Measurements from ENCODE around the gene CDHR5. TPM values are rescaled to one million over a fixed set of nuclear protein-coding genes. Genes with fewer than 3 reads are reported as not detected.

CDHR5 gene
- total and polyA plus RNA-seq, 2 of the 4 experiments (the other 2 are of a cell fraction) = not detected

GRCh38 chr11:608791-609251 is 15.9 kb downstream of the CDHR5 start:
- Histone ChIP-seq H3K56ac (ENCODE audit: extremely low read depth, insufficient read depth, low read length) (no peak overlapping the region), H3K4me2 (ENCODE audit: low read depth, low read length) (no peak overlapping the region), H3K36me3 (ENCODE audit: control insufficient read depth, insufficient read depth, low read length) (peaks cover 90% of the 10 kb centered on the region), H3K23ac (ENCODE audit: low read depth, low read length) (no peak overlapping the region), H4K20me1 (ENCODE audit: insufficient read depth, low read length) (peaks cover 25% of the 10 kb centered on the region), H4K5ac (ENCODE audit: low read depth, low read length) (no peak overlapping the region), H3K18ac (ENCODE audit: low read depth, low read length) (no peak overlapping the region), H2AK9ac (replicated peaks; ENCODE audit: low read depth, low read length, poor library complexity) (no peak overlapping the region), H4K8ac (ENCODE audit: low read depth in 2 of 2, low read length in 2 of 2) (no peak overlapping the region), H3K4ac (ENCODE audit: low read depth, low read length) (no peak overlapping the region), H3K27me3 (ENCODE audit: control insufficient read depth, insufficient read depth, low read length) (no peaks in the 10 kb centered on the region), H2BK20ac (ENCODE audit: low read depth, low read length) (no peak overlapping the region), H2AK5ac (ENCODE audit: low read depth, low read length) (no peak overlapping the region), H2BK5ac (ENCODE audit: low read depth, low read length, poor library complexity, severe bottlenecking) (no peak overlapping the region), H4K91ac (ENCODE audit: insufficient read depth, low read depth, low read length) (no peak overlapping the region), H2BK15ac (ENCODE audit: low read depth, low read length) (no peak overlapping the region), H2AFZ (replicated peaks; ENCODE audit: low read length, poor library complexity) (no peak overlapping the region), H3K9ac (ENCODE audit: low read depth, low read length) (no peak overlapping the region), H3K4me3 (ENCODE audit: insufficient read depth, low read depth, low read length) (no peak overlapping the region), H3K4me1 (ENCODE audit: control insufficient read depth, insufficient read depth, low read length) (no peaks in the 10 kb centered on the region), H3K9me3 (ENCODE audit: control insufficient read depth, insufficient read depth, low read length) (no peaks in the 10 kb centered on the region), H2BK120ac (ENCODE audit: low read depth, low read length) (no peak overlapping the region), H3K9me1 (ENCODE audit: insufficient read depth, low read length) (no peaks in the 10 kb centered on the region), H3K14ac (replicated peaks; ENCODE audit: low read depth, low read length) (no peak overlapping the region), H3K27ac (ENCODE audit: insufficient read depth, low read length) (no peak overlapping the region), H3K79me1 (ENCODE audit: low read depth in 1 of 2, low read length in 2 of 2) (peaks cover 0 to 20% of the 10 kb centered on the region in 2 experiments; a peak in 2 of 4 replicates)
- 96% methylated on average over 5 of the region's 28 CpGs; no CpG with 5 or more reads in 1 of the 2 experiments for WGBS, 2 experiments (ENCODE audit: extremely low coverage in 2 of 2, insufficient read length in 1 of 2)
- TF ChIP-seq CTCF (conservative IDR thresholded peaks at IDR 0.05; ENCODE audit: low read depth, low read length) = no peak
- no peak for TF ChIP-seq MXI1 (IDR thresholded peaks at IDR 0.05; ENCODE audit: borderline replicate concordance, low read depth, low read length)
- no peak for TF ChIP-seq ELK1 (IDR thresholded peaks at IDR 0.05; ENCODE audit: borderline replicate concordance, low read depth, low read length)
- no peak for TF ChIP-seq BHLHE40 (IDR thresholded peaks at IDR 0.05; ENCODE audit: low read depth, low read length)
- in situ Hi-C loops (cut with MboI; ENCODE audit: low sequenced_read_pairs) (no loop called here), dilution Hi-C loops (cut with HindIII; ENCODE audit: low sequenced_read_pairs, unreplicated experiment) (no loop called here), intact Hi-C loops (cut with micrococcal nuclease) (no loop called here)
- POLR2A ChIA-PET (ENCODE audit: unreplicated experiment) = no interaction called here
- BruUV-seq (replicated peaks) = no TSS peak
- DNase-seq (no peak), ATAC-seq (ENCODE audit: low read depth) (no peak)
- CTCF ChIA-PET = no interaction called here

All from IMR-90 (cell line).